OCI-LY1 (cell line): ENCODE data around the gene PPFIA1.

Experiments
- EZH2 ChIP-seq: fragments of 200-600 bp; sonication (generic), shearing (Covaris generic); IDR thresholded peaks from 2 replicates; pipeline ENCODE4 v1.8.0; 2017; ENCODE audit warnings: borderline replicate concordance, mixed run types, mild to moderate bottlenecking, antibody characterized with exemption, low read length, moderate library complexity, mixed read lengths
- TF ChIP-seq, protein P1 (sequence below): fragments of 200-600 bp; sonication (generic), shearing (Covaris generic); IDR thresholded peaks from 2 replicates; pipeline ENCODE4 v1.5.1; 2017; ENCODE audit warnings: mild to moderate bottlenecking, antibody characterized with exemption, low read length, moderate library complexity, mixed read lengths

DNA sequence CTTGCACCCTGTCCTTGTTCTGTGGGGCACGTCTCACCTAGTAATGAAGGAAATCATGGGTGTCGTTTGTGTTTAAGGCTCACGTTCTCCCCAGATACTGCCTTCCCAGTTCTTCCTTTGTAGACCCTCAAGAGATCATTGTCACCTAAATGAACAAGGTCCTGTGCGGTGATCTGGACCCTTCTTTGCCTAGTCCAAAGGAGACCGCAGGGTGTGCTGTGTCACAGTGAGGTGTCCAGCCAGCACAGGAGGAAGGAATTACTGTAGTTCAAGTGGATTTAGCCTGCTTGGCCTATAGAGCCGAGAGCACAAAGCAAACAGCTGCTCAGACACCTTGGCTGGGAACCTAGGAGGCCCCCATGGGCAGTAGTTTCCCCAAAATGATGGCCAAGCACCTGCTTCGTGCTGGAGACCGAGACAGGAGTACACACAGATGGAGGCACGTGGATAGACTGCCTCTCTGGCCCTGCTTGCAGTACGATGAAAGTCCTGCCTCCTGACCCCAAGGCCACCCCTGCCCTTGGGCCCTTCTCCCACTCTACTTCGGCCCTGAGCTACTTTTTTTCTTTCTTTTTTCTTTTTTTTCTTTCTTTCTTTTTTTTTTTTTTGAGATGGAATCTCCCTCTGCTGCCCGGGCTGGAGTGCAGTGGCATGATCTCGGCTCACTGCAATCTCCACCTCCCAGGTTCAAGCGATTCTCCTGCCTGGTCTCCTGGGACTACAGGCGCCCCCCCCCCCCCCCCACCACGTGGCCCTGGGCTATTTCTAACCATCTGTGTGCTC lies 19.4 kb upstream of the PPFIA1 start:
- TF ChIP-seq, protein P1, sequence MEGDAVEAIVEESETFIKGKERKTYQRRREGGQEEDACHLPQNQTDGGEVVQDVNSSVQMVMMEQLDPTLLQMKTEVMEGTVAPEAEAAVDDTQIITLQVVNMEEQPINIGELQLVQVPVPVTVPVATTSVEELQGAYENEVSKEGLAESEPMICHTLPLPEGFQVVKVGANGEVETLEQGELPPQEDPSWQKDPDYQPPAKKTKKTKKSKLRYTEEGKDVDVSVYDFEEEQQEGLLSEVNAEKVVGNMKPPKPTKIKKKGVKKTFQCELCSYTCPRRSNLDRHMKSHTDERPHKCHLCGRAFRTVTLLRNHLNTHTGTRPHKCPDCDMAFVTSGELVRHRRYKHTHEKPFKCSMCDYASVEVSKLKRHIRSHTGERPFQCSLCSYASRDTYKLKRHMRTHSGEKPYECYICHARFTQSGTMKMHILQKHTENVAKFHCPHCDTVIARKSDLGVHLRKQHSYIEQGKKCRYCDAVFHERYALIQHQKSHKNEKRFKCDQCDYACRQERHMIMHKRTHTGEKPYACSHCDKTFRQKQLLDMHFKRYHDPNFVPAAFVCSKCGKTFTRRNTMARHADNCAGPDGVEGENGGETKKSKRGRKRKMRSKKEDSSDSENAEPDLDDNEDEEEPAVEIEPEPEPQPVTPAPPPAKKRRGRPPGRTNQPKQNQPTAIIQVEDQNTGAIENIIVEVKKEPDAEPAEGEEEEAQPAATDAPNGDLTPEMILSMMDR: no peak
- TF ChIP-seq EZH2: no peak
